ENCODE data around the gene CCNG2. TPM values are rescaled to one million over a fixed set of nuclear protein-coding genes. Genes with fewer than 3 reads are reported as not detected.

Gene CCNG2
- total RNA-seq, 1 donor from 2014 or later: 39.3 TPM

DNA sequence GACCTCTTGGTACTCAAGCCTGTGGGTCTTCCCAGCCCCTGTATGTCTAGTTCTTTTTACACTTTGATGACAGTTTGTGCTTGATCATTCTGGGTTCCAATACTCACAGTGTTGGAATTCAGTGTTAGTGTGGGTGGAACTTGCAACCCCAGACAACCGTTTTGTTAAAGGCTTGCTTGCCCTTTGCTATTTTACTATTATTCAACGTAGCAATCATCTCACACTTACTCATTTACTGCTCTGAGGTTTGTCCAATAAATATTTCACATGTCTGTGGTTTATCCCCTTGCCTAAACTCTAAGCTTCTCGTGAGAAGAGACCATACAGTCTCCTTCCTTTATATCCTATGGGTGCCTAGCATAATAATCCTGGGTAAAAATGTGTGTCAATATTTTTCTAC is 15.3 kb downstream of the CCNG2 start:
- ATAC-seq (no peak), DNase-seq (no peak)
- Histone ChIP-seq H3K9me3 (no peaks in the 10 kb centered on the region), H3K4me1 (no peaks in the 10 kb centered on the region), H3K36me3 (peaks cover 35% of the 10 kb centered on the region), H3K4me3 (no peak overlapping the region), H3K27me3 (ENCODE audit: low read depth) (no peaks in the 10 kb centered on the region), H3K27ac (no peak overlapping the region)
- intact Hi-C loops (cut with DNase I): no loop called here
- TF ChIP-seq, protein P1, sequence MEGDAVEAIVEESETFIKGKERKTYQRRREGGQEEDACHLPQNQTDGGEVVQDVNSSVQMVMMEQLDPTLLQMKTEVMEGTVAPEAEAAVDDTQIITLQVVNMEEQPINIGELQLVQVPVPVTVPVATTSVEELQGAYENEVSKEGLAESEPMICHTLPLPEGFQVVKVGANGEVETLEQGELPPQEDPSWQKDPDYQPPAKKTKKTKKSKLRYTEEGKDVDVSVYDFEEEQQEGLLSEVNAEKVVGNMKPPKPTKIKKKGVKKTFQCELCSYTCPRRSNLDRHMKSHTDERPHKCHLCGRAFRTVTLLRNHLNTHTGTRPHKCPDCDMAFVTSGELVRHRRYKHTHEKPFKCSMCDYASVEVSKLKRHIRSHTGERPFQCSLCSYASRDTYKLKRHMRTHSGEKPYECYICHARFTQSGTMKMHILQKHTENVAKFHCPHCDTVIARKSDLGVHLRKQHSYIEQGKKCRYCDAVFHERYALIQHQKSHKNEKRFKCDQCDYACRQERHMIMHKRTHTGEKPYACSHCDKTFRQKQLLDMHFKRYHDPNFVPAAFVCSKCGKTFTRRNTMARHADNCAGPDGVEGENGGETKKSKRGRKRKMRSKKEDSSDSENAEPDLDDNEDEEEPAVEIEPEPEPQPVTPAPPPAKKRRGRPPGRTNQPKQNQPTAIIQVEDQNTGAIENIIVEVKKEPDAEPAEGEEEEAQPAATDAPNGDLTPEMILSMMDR (IDR thresholded peaks at IDR 0.05): no peak

DNA sequence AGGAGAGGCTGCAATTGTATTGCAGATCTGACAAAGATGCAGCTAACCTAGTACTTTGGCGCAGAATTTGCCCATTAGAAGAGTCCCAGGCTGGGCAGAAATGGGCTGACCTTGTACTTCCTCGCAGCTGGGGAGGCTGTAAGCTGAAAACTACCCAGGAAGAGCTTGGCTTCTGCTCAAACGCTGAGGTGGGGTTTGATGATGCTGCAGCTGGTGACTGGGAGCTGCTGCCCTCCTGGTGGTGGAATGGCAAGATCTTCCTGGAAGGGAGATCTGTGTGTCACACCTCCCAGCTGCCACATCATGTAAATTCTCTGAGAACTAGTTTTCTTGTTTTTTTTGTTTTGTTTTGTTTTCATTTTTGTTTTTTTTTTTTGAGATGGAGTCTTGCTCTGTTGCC is 17.4 kb downstream of the CCNG2 start:
- DNase-seq (no peak), ATAC-seq (no peak)
- H3K27ac ChIP-seq: no peak overlapping the region
- intact Hi-C loops (cut with DNase I): no loop called here
- TF ChIP-seq, protein P1 (IDR thresholded peaks at IDR 0.05): no peak
- no peaks in the 10 kb centered on the region for H3K27me3 ChIP-seq (ENCODE audit: low read depth)
- no peaks in the 10 kb centered on the region for H3K4me1 ChIP-seq
- H3K36me3 ChIP-seq: peaks cover 14% of the 10 kb centered on the region
- no peak overlapping the region for H3K4me3 ChIP-seq
- H3K9me3 ChIP-seq: no peaks in the 10 kb centered on the region

DNA sequence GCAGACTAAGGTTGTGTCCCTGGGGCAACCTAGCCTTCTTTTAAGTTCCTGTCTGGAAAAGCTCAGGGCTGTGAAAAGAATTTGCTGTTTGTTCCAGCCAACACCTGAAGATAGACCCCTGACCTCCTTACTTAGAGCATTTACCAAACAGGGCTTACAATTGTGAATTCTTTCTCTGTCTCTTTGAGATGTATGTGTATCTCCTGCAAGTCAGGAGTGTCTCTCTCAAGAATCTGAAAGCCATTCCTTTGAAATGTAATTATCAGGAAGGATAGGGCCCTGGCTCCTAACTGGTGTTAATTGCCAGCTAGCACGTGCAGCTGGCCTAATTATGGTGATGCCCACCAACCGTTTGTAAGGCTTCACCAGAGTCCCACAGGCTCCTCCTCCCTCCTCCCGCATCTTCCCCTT is 18.2 kb downstream of the CCNG2 start:
- peaks cover 6% of the 10 kb centered on the region for H3K36me3 ChIP-seq
- no peaks in the 10 kb centered on the region for H3K4me1 ChIP-seq
- no peaks in the 10 kb centered on the region for H3K27me3 ChIP-seq (ENCODE audit: low read depth)
- no peak overlapping the region for H3K4me3 ChIP-seq
- H3K27ac ChIP-seq: no peak overlapping the region
- H3K9me3 ChIP-seq: no peaks in the 10 kb centered on the region
- TF ChIP-seq, protein P1 (IDR thresholded peaks at IDR 0.05): no peak
- intact Hi-C loops (cut with DNase I): no loop called here
- DNase-seq (no peak), ATAC-seq (no peak)

DNA sequence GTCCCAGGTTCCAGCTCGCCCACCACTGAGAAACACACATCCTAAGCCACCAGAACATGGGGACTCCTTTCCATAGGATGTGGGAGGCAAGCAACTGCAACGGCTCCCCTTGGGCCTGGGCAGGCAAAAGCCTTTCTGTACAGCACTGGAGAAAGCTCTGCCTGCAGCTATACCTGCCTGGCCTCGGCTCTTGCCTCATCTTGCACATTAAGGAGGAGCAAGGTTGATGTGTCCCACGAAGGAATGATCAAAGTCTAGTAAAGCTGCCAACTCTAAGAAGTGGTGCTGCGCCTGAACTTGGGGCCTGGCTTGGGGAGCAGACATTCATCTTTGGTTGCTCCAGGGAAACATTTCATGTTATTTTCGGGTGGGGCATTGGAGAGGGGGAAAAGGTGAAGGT is 19.6 kb downstream of the CCNG2 start:
- intact Hi-C loops (cut with DNase I): no loop called here
- H3K4me1 ChIP-seq: no peaks in the 10 kb centered on the region

DNA sequence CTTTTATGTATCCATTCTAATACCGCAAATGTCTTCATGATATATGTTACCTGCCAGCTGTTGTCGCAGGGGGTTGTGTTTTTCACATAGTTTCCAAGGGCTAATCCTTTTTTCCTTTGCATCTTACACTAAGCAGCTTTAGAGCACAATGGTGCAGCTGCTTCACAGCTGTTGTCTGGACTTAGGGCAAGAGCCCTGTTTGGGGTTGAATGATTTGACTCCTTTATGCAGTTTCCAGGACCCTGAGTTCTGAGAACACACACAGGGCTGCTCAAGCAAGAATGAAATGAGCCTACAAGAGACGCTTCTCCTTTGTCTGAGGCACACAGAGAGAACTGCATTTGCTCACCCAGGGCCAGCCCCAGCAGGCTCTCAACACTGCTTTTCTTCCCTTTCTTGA is 20.2 kb downstream of the CCNG2 start:
- ATAC-seq: no peak
- intact Hi-C loops (cut with DNase I): no loop called here
- H3K27me3 ChIP-seq (ENCODE audit: low read depth): no peaks in the 10 kb centered on the region
- H3K9me3 ChIP-seq: no peaks in the 10 kb centered on the region
- DNase-seq: no peak
- no peak overlapping the region for H3K4me3 ChIP-seq
- no peak overlapping the region for H3K27ac ChIP-seq
- TF ChIP-seq, protein P1 (IDR thresholded peaks at IDR 0.05): no peak
- no peaks in the 10 kb centered on the region for H3K4me1 ChIP-seq
- no peaks in the 10 kb centered on the region for H3K36me3 ChIP-seq

More for the DNA sequence above, 19.6 kb downstream of the CCNG2 start:
- no peaks in the 10 kb centered on the region for H3K9me3 ChIP-seq
- no peak for ATAC-seq
- TF ChIP-seq, protein P1 (IDR thresholded peaks at IDR 0.05): no peak
- no peaks in the 10 kb centered on the region for H3K36me3 ChIP-seq
- H3K4me3 ChIP-seq: no peak overlapping the region
- DNase-seq: no peak
- no peak overlapping the region for H3K27ac ChIP-seq
- no peaks in the 10 kb centered on the region for H3K27me3 ChIP-seq (ENCODE audit: low read depth)

DNA sequence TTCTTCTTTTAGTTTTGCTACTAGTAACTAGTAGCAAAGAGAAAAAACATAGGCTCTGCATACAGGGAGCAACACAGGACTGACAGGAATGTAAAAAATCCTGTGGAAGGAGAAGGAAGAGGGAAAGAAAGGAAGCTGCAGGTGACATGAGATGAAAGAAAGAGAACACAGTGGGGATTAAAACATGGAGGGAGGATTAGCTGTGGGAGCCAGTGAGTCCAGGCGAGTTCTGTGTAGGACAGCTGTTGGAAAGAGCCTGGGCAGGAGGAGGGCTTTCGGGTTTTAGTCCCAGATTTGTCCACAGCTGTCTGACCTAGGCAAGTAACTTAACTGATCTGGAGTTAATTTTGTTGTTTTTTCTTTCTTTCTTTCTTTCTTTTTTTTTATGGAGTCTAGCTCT is 21.6 kb downstream of the CCNG2 start:
- Histone ChIP-seq H3K4me1 (no peaks in the 10 kb centered on the region), H3K9me3 (no peaks in the 10 kb centered on the region), H3K27me3 (ENCODE audit: low read depth) (no peaks in the 10 kb centered on the region), H3K36me3 (no peaks in the 10 kb centered on the region), H3K27ac (no peak overlapping the region), H3K4me3 (no peak overlapping the region)
- ATAC-seq (no peak), DNase-seq (no peak)
- TF ChIP-seq, protein P1 (IDR thresholded peaks at IDR 0.05): no peak
- intact Hi-C loops (cut with DNase I): no loop called here
